Caco-2 (cell line): ENCODE results near the gene KLHL30. TPM values are rescaled to one million over a fixed set of nuclear protein-coding genes. Genes with fewer than 3 reads are reported as not detected.

ENCODE experiments used
- BruUV-seq: library from RNA; stranded (reverse); fragments of 400-500 nt; replicated peaks from 2 replicates; lab custom pipeline; 2021; lab: Mats Ljungman, UMichigan
- CTCF ChIA-PET: fragments of 300-600 bp; sonication (Branson Sonifier 250); formaldehyde crosslinking; loops from one replicate; lab custom pipeline; 2022; ENCODE audit warnings: antibody characterized with exemption; lab: Charles Lee
- POLR2A ChIA-PET: fragments of 300-600 bp; sonication (Branson Sonifier 250); formaldehyde crosslinking; loops from one replicate; lab custom pipeline; 2022; ENCODE audit warnings: antibody characterized with exemption; lab: Charles Lee
- DNase-seq, 2 experiments: peaks; one replicate each; pipeline versions ENCODE4 v3.0.0 to v3.0.0-alpha.2; 2020 to 2022
- H3K27me3 ChIP-seq: replicated peaks from 2 replicates; pipeline ENCODE4 v1.6.0; 2011; ENCODE audit warnings: low read length; ENCODE audit not compliant: control insufficient read depth, insufficient read depth
- H3K36me3 ChIP-seq: 2 replicates; pipeline ENCODE4 v1.5.1; 2011; ENCODE audit warnings: low read length; ENCODE audit not compliant: control insufficient read depth, insufficient read depth
- H3K4me1 ChIP-seq: fragments of 250-450 bp; sonication (Bioruptor Pico); 2 replicates; pipeline ENCODE4 v1.5.1; 2020; ENCODE audit warnings: mild to moderate bottlenecking
- H3K4me3 ChIP-seq: 2 replicates; pipeline ENCODE4 v1.5.1; 2011; ENCODE audit warnings: low read depth, mild to moderate bottlenecking, control low read depth, low read length
- H3K9me3 ChIP-seq: fragments of 250-450 bp; sonication (Bioruptor Pico); 2 replicates; pipeline ENCODE4 v1.5.1; 2020; ENCODE audit warnings: mild to moderate bottlenecking, moderate library complexity
- H3K27ac Mint-ChIP-seq: one replicate; pipeline ENCODE4 v1.8.0; 2022; ENCODE audit warnings: mixed read lengths; ENCODE audit not compliant: unreplicated experiment
- H3K27me3 Mint-ChIP-seq: one replicate; pipeline ENCODE4 v1.8.0; 2022; ENCODE audit warnings: mixed read lengths; ENCODE audit not compliant: insufficient read depth, unreplicated experiment
- H3K36me3 Mint-ChIP-seq: one replicate; pipeline ENCODE4 v1.8.0; 2022; ENCODE audit warnings: mild to moderate bottlenecking, mixed read lengths; ENCODE audit not compliant: insufficient read depth, unreplicated experiment
- H3K4me1 Mint-ChIP-seq: one replicate; pipeline ENCODE4 v1.8.0; 2022; ENCODE audit warnings: low read depth, mixed read lengths; ENCODE audit not compliant: unreplicated experiment
- H3K4me3 Mint-ChIP-seq: one replicate; pipeline ENCODE4 v1.8.0; 2022; ENCODE audit warnings: mild to moderate bottlenecking, moderate library complexity, mixed read lengths; ENCODE audit not compliant: unreplicated experiment
- H3K9me3 Mint-ChIP-seq: one replicate; pipeline ENCODE4 v1.8.0; 2022; ENCODE audit warnings: mixed read lengths; ENCODE audit not compliant: unreplicated experiment
- intact Hi-C: fragments of 100-400 bp; cut with micrococcal nuclease; formaldehyde crosslinking; loops from one replicate; pipeline ENCODE4 v1.10.0; 2022; ENCODE audit not compliant: unreplicated experiment
- total RNA-seq: library from RNA; stranded (reverse); gene quantifications from 2 replicates; pipeline ENCODE4 v1.2.3, GENCODE V29; 2022
- TF ChIP-seq, protein P1 (sequence below), 2 experiments: fragments of 200-600 bp in 1 of 2; IDR thresholded peaks; 1 replicate in 1 of 2; 2 replicates in 1 of 2; pipeline versions ENCODE4 v1.5.1 to v1.8.0; 2011 to 2022; ENCODE audit warnings: antibody characterized with exemption in 1 of 2, control low read depth in 1 of 2, inconsistent platforms in 1 of 2, low read depth in 1 of 2, low read length in 1 of 2, mild to moderate bottlenecking in 1 of 2, moderate library complexity in 1 of 2; ENCODE audit not compliant: insufficient read depth in 1 of 2, severe bottlenecking in 1 of 2, unreplicated experiment in 1 of 2

The KLHL30 gene
- total RNA-seq, 1 experiment from 2014 or later, result 0.36 TPM

DNA sequence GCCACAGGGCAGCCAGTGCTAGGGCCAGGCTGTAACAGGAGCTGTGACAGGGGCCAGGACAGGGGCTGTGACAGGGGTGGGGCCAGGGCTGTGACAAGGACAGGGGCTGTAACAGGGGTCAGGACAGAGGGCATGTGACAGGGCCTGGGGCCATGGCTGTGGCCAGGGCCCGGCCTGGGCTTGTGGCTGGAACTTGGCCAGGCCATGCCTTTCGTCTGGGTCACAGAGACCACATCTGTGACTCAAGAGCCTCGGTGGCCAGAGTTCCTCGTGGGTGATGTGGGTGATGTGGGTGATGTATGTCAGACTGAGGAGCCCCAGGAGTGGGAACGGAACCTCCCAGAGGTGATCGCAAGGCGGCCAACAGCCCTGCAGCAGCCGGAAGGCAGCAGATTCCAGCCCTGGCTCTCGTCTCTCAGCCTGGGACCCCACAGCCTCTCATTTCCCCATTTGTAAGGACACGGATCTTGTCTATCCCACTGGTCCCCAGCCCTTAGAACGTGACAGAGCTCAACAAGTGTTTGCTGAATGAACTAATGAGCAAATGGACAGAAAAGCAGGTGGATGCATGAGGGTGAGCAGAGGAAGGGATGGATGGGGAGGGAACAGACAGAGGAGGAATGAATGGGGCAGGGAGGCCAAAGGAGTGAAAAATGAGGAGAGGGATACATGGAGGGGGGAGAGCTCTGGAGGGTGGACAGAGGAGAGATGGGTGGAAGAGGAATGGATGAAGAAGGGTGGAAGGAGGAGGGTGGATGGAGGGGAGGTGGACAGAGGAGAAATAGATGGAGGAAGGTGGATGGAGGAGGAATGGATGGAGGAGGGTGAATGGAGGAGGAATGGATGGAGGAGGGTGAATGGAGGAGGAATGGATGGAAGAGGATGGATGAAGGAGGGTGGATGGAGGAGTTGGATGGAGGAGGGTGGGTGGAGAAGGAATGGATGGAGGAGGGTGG, 21.0 kb upstream of the KLHL30 start:
- no peak overlapping the region for H3K27ac Mint-ChIP-seq
- DNase-seq, result no peak
- intact Hi-C loops, result no loop called here
- H3K36me3 Mint-ChIP-seq, result no peaks in the 10 kb centered on the region
- no peaks in the 10 kb centered on the region for H3K36me3 ChIP-seq
- H3K9me3 ChIP-seq, result no peaks in the 10 kb centered on the region
- ChIA-PET POLR2A (no interaction called here), CTCF (no interaction called here)
- peaks cover 4% of the 10 kb centered on the region for H3K27me3 Mint-ChIP-seq
- no peaks in the 10 kb centered on the region for H3K4me1 Mint-ChIP-seq
- no peaks in the 10 kb centered on the region for H3K27me3 ChIP-seq
- TF ChIP-seq, protein P1, sequence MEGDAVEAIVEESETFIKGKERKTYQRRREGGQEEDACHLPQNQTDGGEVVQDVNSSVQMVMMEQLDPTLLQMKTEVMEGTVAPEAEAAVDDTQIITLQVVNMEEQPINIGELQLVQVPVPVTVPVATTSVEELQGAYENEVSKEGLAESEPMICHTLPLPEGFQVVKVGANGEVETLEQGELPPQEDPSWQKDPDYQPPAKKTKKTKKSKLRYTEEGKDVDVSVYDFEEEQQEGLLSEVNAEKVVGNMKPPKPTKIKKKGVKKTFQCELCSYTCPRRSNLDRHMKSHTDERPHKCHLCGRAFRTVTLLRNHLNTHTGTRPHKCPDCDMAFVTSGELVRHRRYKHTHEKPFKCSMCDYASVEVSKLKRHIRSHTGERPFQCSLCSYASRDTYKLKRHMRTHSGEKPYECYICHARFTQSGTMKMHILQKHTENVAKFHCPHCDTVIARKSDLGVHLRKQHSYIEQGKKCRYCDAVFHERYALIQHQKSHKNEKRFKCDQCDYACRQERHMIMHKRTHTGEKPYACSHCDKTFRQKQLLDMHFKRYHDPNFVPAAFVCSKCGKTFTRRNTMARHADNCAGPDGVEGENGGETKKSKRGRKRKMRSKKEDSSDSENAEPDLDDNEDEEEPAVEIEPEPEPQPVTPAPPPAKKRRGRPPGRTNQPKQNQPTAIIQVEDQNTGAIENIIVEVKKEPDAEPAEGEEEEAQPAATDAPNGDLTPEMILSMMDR (IDR thresholded peaks at IDR 0.05; ENCODE audit: insufficient read depth in 1 of 2, low read depth in 1 of 2, low read length in 1 of 2, severe bottlenecking in 1 of 2, unreplicated experiment in 1 of 2), result no peak
- peaks cover 9% of the 10 kb centered on the region for H3K9me3 Mint-ChIP-seq
- no peak overlapping the region for H3K4me3 Mint-ChIP-seq
- H3K4me1 ChIP-seq, result no peaks in the 10 kb centered on the region
- BruUV-seq, result no TSS peak
- no peak overlapping the region for H3K4me3 ChIP-seq

DNA sequence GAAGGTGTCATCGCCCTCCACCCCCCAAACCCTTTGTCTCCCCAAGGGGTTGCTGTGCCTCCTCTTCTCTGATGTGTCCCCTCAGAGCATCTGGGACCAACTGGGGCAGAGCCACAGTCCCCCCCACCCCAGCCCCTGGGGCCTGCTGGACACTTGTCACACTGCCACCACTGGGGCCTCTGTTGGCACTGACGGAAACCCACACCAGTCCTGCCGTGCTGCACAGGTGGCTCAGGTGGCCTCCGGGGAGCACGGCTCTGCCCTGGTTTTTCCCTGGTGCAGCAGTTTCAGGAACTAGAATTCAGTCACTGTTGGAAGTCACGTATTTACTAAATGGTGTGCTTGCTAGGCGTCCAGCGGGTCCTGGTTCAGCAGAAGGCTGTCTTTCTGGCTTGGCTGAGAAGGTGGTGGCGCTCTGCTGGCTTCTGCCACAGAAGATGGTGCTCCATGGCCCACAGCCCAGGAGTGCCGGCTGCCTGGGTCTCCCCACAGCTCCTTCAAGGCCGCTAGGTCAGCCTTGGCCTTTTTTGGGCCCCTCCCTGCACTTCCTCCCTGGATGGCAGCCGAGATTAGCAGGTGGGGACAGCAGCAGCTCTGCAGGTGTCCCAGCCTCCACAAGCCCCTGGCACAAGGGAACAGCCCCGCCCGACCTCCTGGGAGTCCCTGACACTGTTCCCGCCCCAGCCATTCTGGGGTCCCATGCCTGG, 18.6 kb upstream of the KLHL30 start:
- CTCF ChIA-PET, result no interaction called here
- no peak for DNase-seq
- H3K4me3 ChIP-seq, result no peak overlapping the region
- H3K9me3 ChIP-seq, result no peaks in the 10 kb centered on the region
- H3K36me3 Mint-ChIP-seq, result no peaks in the 10 kb centered on the region
- H3K4me3 Mint-ChIP-seq, result no peak overlapping the region
- POLR2A ChIA-PET, result no interaction called here
- H3K4me1 Mint-ChIP-seq, result no peaks in the 10 kb centered on the region
- H3K27me3 Mint-ChIP-seq, result peaks cover 4% of the 10 kb centered on the region
- intact Hi-C loops, result no loop called here
- H3K36me3 ChIP-seq, result no peaks in the 10 kb centered on the region
- H3K27ac Mint-ChIP-seq, result no peak overlapping the region
- BruUV-seq, result no TSS peak
- no peaks in the 10 kb centered on the region for H3K27me3 ChIP-seq
- H3K4me1 ChIP-seq, result no peaks in the 10 kb centered on the region
- TF ChIP-seq, protein P1 (IDR thresholded peaks at IDR 0.05; ENCODE audit: insufficient read depth in 1 of 2, low read depth in 1 of 2, low read length in 1 of 2, severe bottlenecking in 1 of 2, unreplicated experiment in 1 of 2), result no peak
- no peaks in the 10 kb centered on the region for H3K9me3 Mint-ChIP-seq

DNA sequence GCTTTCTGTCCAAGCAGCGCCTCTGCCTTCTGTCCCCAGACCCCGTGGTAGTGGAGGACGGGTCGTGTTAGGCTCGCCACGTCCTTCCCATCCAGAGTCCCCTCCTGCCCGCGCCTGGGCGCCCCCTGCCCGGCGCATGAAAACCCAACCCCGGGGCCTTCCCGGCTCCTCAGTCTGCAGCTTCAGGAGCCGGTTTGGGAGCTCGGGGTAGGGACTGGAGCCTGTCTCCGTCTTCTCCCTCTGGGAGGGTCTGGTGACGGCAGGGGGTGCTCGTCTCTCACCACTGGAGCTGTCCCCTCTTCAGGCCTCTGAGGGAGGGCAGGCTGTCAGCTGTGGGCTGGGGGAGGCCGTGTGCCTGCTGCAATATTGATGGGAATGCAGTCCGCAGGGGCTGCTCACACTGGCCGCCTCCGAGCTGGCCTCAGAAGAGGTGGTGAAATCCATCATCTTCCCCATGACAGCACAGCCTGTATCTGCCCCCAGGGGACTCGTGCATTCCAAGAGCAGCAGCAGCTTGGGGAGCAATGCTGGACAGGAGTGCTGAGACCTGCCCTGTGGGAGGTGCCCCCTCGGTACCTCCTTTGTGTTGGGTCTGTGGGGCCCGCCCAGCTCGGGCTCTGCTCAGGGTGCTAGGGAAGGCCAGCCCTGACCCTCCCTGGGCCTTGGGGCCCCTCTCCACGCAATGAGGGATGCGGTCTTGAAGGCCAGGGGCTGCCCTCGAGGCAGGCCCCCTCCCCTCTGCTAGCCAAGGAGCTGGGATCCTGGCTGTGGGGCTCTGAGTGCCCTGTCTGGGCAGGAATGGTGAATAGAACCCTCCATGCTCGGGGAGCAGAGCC, 17.8 kb upstream of the KLHL30 start:
- H3K36me3 Mint-ChIP-seq, result no peaks in the 10 kb centered on the region
- no peaks in the 10 kb centered on the region for H3K36me3 ChIP-seq
- H3K9me3 Mint-ChIP-seq, result no peaks in the 10 kb centered on the region
- ChIA-PET POLR2A (no interaction called here), CTCF (interaction anchor here (1.1 kb wide), 1 partner anchor 13 kb away, joined by 5 read pairs; no protein-coding TSS in a partner anchor)
- H3K4me3 ChIP-seq, result no peak overlapping the region
- no peak overlapping the region for H3K27ac Mint-ChIP-seq
- DNase-seq, result no peak
- H3K4me1 ChIP-seq, result no peaks in the 10 kb centered on the region
- H3K4me1 Mint-ChIP-seq, result no peaks in the 10 kb centered on the region
- TF ChIP-seq, protein P1 (IDR thresholded peaks at IDR 0.05; ENCODE audit: insufficient read depth in 1 of 2, low read depth in 1 of 2, low read length in 1 of 2, severe bottlenecking in 1 of 2, unreplicated experiment in 1 of 2), result no peak
- H3K9me3 ChIP-seq, result no peaks in the 10 kb centered on the region
- intact Hi-C loops, result no loop called here
- no peak overlapping the region for H3K4me3 Mint-ChIP-seq
- BruUV-seq, result no TSS peak
- H3K27me3 ChIP-seq, result no peaks in the 10 kb centered on the region
- peaks cover 4% of the 10 kb centered on the region for H3K27me3 Mint-ChIP-seq
